Gastroesophageal sphincter (tissue), 4 donors: ENCODE results near the gene CYTIP. TPM values are rescaled to one million over a fixed set of nuclear protein-coding genes. Genes with fewer than 3 reads are reported as not detected.

ENCODE experiments used
- ATAC-seq: fragments of 150-250 bp; one replicate; pipeline ENCODE4 v1.9.1; 2016; ENCODE audit warnings: mild to moderate bottlenecking, moderate library complexity
- H3K27ac ChIP-seq, 4 donors: fragments of 200-600 bp; sonication (generic) in 3 of 4; 1 replicate in 3 of 4; 2 replicates in 1 of 4; pipeline ENCODE4 v1.5.1; 2016 to 2019
- H3K27me3 ChIP-seq: fragments of 200-600 bp; sonication (generic); one replicate; pipeline ENCODE4 v1.5.1; 2019
- H3K36me3 ChIP-seq, 2 donors: fragments of 200-600 bp; sonication (generic); one replicate each; pipeline ENCODE4 v1.5.1; 2019; ENCODE audit warnings: control low read depth in 1 of 2
- H3K4me1 ChIP-seq, 3 donors: fragments of 200-600 bp; sonication (generic); 1 replicate in 2 of 3; 2 replicates in 1 of 3; pipeline ENCODE4 v1.5.1; 2016 to 2019; ENCODE audit warnings: control low read depth in 2 of 3
- H3K4me3 ChIP-seq, 2 donors: fragments of 200-600 bp; sonication (generic); one replicate each; pipeline ENCODE4 v1.5.1; 2019; ENCODE audit warnings: mild to moderate bottlenecking in 1 of 2, moderate library complexity in 1 of 2
- H3K9me3 ChIP-seq, 3 donors: fragments of 200-600 bp; sonication (generic); one replicate each; pipeline ENCODE4 v1.5.1; 2017 to 2019; ENCODE audit warnings: control low read depth in 2 of 3
- EP300 ChIP-seq: sonication (generic); formaldehyde crosslinking; IDR thresholded peaks from one replicate; pipeline ENCODE4 v1.6.1; 2017; ENCODE audit warnings: antibody characterized with exemption, mild to moderate bottlenecking
- POLR2A ChIP-seq, 2 donors: fragments of 450-650 bp; IDR thresholded peaks; one replicate each; pipeline ENCODE4 v1.6.1; 2017; ENCODE audit warnings: antibody characterized with exemption in 2 of 2, mild to moderate bottlenecking in 2 of 2, moderate library complexity in 1 of 2
- POLR2AphosphoS5 ChIP-seq: sonication (generic); formaldehyde crosslinking; IDR thresholded peaks from one replicate; pipeline ENCODE4 v1.6.1; 2017; ENCODE audit warnings: antibody characterized with exemption
- WGBS, 2 donors: methylation state at CpG; one replicate each; pipeline ENCODE4 v1.1.5; 2018; ENCODE audit warnings: low coverage in 1 of 2; 5-methylcytosine and 5-hydroxymethylcytosine counted together
- total RNA-seq, 4 donors: library from RNA; depleted of rRNA; stranded (reverse); fragments of >200 nt; gene quantifications; one replicate each; pipeline ENCODE4 v1.1.0, GENCODE V29; 2016
- TF ChIP-seq, protein P1 (sequence below), 4 experiments: fragments of 200-600 bp in 2 of 4; fragments of 450-650 bp in 2 of 4; sonication (generic) in 1 of 4; IDR thresholded peaks; one replicate each; pipeline ENCODE4 v1.5.1; 2017 to 2019; ENCODE audit warnings: antibody characterized with exemption in 4 of 4, mild to moderate bottlenecking in 2 of 4, moderate library complexity in 2 of 4

Gene CYTIP
- total RNA-seq, 4 donors from 2014 or later, result 1.6 to 10.6 (median 3.2) TPM

DNA sequence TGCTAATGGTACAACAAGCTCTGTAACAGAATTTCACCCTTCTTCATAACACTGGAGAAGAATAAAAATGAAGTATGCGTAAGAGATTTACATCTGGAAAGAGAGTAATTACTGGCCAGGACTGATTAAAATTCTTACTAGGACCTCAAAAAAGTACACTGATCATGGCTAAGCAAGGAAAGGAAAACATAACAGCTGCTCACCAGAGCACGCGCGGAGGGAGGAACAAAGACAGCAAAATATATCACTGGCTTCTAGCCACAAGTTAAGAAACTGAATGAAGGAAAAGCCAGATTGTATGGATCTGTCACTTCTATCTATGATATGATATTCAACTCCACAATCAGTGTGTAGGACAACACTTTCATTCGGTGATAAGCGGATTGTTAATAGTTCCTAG, 15.6 kb upstream of the CYTIP start:
- WGBS, 2 donors, result 42 to 61% methylated on average over 5 to 6 of the region's 6 CpGs
- no peak for ATAC-seq

DNA sequence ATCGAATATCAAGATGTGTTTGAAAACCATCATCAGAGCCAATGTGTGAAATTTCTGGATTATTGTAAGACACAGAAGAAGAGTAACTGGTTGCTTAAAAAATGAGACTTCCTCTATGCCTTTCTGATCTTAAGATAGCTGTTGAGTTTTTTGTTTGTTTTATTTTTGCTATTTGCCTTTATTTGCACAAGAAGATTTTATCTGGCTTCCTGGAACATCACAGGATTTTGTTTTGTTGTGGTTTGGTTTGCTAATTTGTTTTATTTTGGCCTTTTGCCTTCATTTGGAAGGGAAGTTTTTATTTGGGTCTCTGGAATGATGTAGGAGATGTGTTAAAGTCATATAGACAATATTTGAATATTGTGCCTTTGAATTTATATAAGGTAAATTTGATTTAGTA, 3.9 kb upstream of the CYTIP start:
- Histone ChIP-seq H3K27ac (no peak overlapping the region), H3K4me3 (no peak overlapping the region), H3K4me1 (no peaks in the 10 kb centered on the region), H3K9me3 (no peaks in the 10 kb centered on the region), H3K27me3 (no peaks in the 10 kb centered on the region), H3K36me3 (no peaks in the 10 kb centered on the region)
- no peak for ATAC-seq
- TF ChIP-seq POLR2A (IDR thresholded peaks at IDR 0.05), result no peak
- TF ChIP-seq, protein P1, sequence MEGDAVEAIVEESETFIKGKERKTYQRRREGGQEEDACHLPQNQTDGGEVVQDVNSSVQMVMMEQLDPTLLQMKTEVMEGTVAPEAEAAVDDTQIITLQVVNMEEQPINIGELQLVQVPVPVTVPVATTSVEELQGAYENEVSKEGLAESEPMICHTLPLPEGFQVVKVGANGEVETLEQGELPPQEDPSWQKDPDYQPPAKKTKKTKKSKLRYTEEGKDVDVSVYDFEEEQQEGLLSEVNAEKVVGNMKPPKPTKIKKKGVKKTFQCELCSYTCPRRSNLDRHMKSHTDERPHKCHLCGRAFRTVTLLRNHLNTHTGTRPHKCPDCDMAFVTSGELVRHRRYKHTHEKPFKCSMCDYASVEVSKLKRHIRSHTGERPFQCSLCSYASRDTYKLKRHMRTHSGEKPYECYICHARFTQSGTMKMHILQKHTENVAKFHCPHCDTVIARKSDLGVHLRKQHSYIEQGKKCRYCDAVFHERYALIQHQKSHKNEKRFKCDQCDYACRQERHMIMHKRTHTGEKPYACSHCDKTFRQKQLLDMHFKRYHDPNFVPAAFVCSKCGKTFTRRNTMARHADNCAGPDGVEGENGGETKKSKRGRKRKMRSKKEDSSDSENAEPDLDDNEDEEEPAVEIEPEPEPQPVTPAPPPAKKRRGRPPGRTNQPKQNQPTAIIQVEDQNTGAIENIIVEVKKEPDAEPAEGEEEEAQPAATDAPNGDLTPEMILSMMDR (IDR thresholded peaks at IDR 0.05), result no peak
- no peak for TF ChIP-seq EP300
- no peak for TF ChIP-seq POLR2AphosphoS5
- 50 to 69% methylated on average over 1 of the region's 1 CpG for WGBS, 2 donors

More for the DNA sequence above, 15.6 kb upstream of the CYTIP start:
- Histone ChIP-seq H3K4me1 (no peaks in the 10 kb centered on the region), H3K27ac (no peak overlapping the region), H3K4me3 (no peak overlapping the region), H3K36me3 (no peaks in the 10 kb centered on the region), H3K27me3 (no peaks in the 10 kb centered on the region), H3K9me3 (no peaks in the 10 kb centered on the region)
- TF ChIP-seq POLR2A (IDR thresholded peaks at IDR 0.05) (no peak), POLR2AphosphoS5 (no peak), EP300 (no peak)
- TF ChIP-seq, protein P1 (IDR thresholded peaks at IDR 0.05), result no peak

DNA sequence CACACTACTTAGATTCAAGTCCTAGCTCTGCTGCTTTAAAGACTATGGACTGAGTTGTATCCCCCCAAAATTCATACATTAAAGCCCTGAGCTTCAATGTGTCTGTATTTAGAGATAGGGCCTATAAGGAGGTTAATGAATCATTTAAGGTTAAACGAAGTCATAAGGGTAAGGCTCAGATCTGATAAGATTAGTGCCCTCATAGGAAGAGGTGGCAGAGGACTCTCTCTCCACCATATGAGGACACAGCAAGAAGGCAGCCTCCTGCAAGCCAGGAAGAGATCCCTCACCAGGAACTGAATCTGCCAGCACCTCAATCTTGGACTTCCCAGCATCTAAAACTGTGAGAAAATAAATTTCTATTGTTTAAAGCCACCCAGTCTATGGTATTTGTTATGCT, 3.1 kb upstream of the CYTIP start:
- Histone ChIP-seq H3K4me1 (no peaks in the 10 kb centered on the region), H3K27ac (no peak overlapping the region), H3K27me3 (no peaks in the 10 kb centered on the region), H3K9me3 (no peaks in the 10 kb centered on the region), H3K4me3 (no peak overlapping the region), H3K36me3 (no peaks in the 10 kb centered on the region)
- TF ChIP-seq POLR2AphosphoS5 (no peak), POLR2A (IDR thresholded peaks at IDR 0.05) (no peak), EP300 (no peak)
- TF ChIP-seq, protein P1 (IDR thresholded peaks at IDR 0.05), result no peak
- WGBS, 2 donors, result 57% methylated on average over 1 of the region's 1 CpG; no CpG with 5 or more reads in 1 of the 2 donors
- ATAC-seq, result no peak

DNA sequence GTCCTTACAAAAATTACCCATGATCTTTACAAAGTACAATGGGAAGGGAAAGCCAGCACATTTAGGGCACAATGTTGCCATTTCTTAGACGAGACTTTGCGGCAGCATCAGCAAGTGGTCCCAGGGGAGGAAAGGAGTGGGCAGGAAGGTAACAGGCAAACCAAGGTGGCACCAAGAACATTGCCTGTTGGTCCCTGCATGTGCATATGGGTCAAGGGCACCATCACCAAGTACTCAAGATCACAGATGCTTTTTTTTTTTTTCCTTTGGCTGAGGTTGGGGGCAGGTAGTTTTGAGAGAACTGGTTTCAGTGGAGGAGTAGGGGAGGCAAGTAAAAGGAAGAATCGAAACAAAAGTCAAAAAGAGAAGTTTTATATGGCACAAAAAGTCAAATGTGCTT, 752 bp upstream of the CYTIP start:
- no peak for ATAC-seq
- Histone ChIP-seq H3K36me3 (no peaks in the 10 kb centered on the region), H3K9me3 (no peaks in the 10 kb centered on the region), H3K27ac (peak overlapping the region in 1 of 4 donors; percentile 29), H3K27me3 (no peaks in the 10 kb centered on the region), H3K4me3 (no peak overlapping the region), H3K4me1 (no peaks in the 10 kb centered on the region)
- TF ChIP-seq POLR2A (IDR thresholded peaks at IDR 0.05) (no peak), EP300 (no peak), POLR2AphosphoS5 (no peak)
- TF ChIP-seq, protein P1 (IDR thresholded peaks at IDR 0.05), result no peak
- WGBS, 2 donors, result 83 to 85% methylated on average over 3 of the region's 3 CpGs

DNA sequence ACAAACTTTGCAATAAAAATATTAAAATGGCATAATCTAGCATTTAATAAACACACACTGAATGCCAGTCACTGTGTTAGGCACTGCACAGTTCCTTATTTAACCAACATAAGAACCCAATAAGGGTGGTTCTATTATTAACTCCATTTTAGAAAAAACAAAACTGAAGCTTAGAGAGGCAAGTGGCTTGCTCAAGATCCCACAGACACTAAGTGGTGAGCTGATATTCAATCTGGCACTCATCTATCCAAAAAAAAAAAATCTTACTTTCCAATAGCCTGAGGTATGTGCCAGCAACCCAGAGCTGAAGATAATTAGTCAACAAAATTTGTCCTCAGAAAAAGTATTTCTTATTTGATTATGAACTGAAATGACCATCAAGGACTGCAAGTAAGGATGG, 799 bp downstream of the CYTIP start:
- Histone ChIP-seq H3K4me1 (no peaks in the 10 kb centered on the region), H3K4me3 (peak overlapping the region in 1 of 2 donors; percentile 33), H3K36me3 (no peaks in the 10 kb centered on the region), H3K9me3 (no peaks in the 10 kb centered on the region), H3K27me3 (no peaks in the 10 kb centered on the region), H3K27ac (no peak overlapping the region)
- TF ChIP-seq EP300 (no peak), POLR2AphosphoS5 (no peak), POLR2A (IDR thresholded peaks at IDR 0.05) (no peak)
- TF ChIP-seq, protein P1 (IDR thresholded peaks at IDR 0.05), result no peak
- ATAC-seq, result no peak
